Endodermal cell (in vitro differentiated cells): ENCODE data around the gene MYL3. TPM values are rescaled to one million over a fixed set of nuclear protein-coding genes. Genes with fewer than 3 reads are reported as not detected.

Source experiments
- DNase-seq: peaks from one replicate; pipeline ENCODE4 v3.0.0-alpha.2; 2017
- H3K27ac ChIP-seq: 2 replicates; pipeline ENCODE4 v1.5.1; 2013; ENCODE audit warnings: mild to moderate bottlenecking, low read depth, low read length, moderate library complexity
- H3K27me3 ChIP-seq: 2 replicates; pipeline ENCODE4 v1.6.1; 2013; ENCODE audit warnings: mild to moderate bottlenecking, low read length, moderate library complexity; ENCODE audit not compliant: insufficient read depth, control insufficient read depth, poor library complexity, severe bottlenecking
- H3K36me3 ChIP-seq: 2 replicates; pipeline ENCODE4 v1.7.0; 2013; ENCODE audit warnings: mild to moderate bottlenecking, low read length, moderate library complexity; ENCODE audit not compliant: control insufficient read depth, insufficient read depth
- H3K4me1 ChIP-seq: one replicate; pipeline ENCODE4 v1.7.0; 2013; ENCODE audit warnings: low read length; ENCODE audit not compliant: control insufficient read depth, insufficient read depth
- H3K4me3 ChIP-seq: 2 replicates; pipeline ENCODE4 v1.5.1; 2013; ENCODE audit warnings: mild to moderate bottlenecking, low read length, moderate library complexity
- H3K9ac ChIP-seq: 2 replicates; pipeline ENCODE4 v1.6.1; 2013; ENCODE audit warnings: mild to moderate bottlenecking, low read length, moderate library complexity; ENCODE audit not compliant: poor library complexity, severe bottlenecking; ENCODE audit errors: extremely low read depth
- H3K9me3 ChIP-seq: 2 replicates; pipeline ENCODE4 v1.6.1; 2013; ENCODE audit warnings: mild to moderate bottlenecking, low read length, moderate library complexity; ENCODE audit not compliant: control insufficient read depth
- H3K27ac Mint-ChIP-seq: 2 replicates; pipeline ENCODE4 v1.8.0; 2020; ENCODE audit warnings: mixed read lengths
- H3K27me3 Mint-ChIP-seq: 2 replicates; pipeline ENCODE4 v1.8.0; 2021; ENCODE audit warnings: mild to moderate bottlenecking, mixed read lengths; ENCODE audit not compliant: insufficient read depth
- H3K36me3 Mint-ChIP-seq: 2 replicates; pipeline ENCODE4 v1.8.0; 2020; ENCODE audit warnings: low read depth, mixed read lengths
- H3K4me1 Mint-ChIP-seq: 2 replicates; pipeline ENCODE4 v1.8.0; 2020; ENCODE audit warnings: mixed read lengths
- H3K4me3 Mint-ChIP-seq: 2 replicates; pipeline ENCODE4 v1.8.0; 2020; ENCODE audit warnings: mild to moderate bottlenecking, moderate library complexity, mixed read lengths
- H3K9me3 Mint-ChIP-seq: 2 replicates; pipeline ENCODE4 v1.8.0; 2020; ENCODE audit warnings: mild to moderate bottlenecking, mixed read lengths
- CTCF ChIP-seq: fragments of 200-600 bp; sonication (generic); conservative IDR thresholded peaks from 2 replicates; pipeline ENCODE4 v1.5.0; 2021; ENCODE audit warnings: antibody characterized with exemption, mild to moderate bottlenecking
- WGBS, 2 experiments: methylation state at CpG; one replicate each; pipeline versions ENCODE4 v1.1.5 to v1.1.7; 2013; ENCODE audit warnings: missing lambda C conversion rate in 2 of 2, mixed read lengths in 1 of 2; ENCODE audit not compliant: insufficient coverage in 1 of 2, insufficient read length in 1 of 2; 5-methylcytosine and 5-hydroxymethylcytosine counted together
- total RNA-seq, 2 donors: library from RNA; stranded (reverse); fragmentation: NEBNext Ultra II Directional in 1 of 2; extraction: Animal tissue kit (Norgen Biotek cat#: 25700) in 1 of 2; gene quantifications; 2 replicates in 1 of 2; 3 replicates in 1 of 2; pipeline ENCODE4 v1.2.1, GENCODE V29; 2021

The MYL3 gene
- total RNA-seq, 2 donors from 2014 or later = 1.6 to 2.3 TPM

DNA sequence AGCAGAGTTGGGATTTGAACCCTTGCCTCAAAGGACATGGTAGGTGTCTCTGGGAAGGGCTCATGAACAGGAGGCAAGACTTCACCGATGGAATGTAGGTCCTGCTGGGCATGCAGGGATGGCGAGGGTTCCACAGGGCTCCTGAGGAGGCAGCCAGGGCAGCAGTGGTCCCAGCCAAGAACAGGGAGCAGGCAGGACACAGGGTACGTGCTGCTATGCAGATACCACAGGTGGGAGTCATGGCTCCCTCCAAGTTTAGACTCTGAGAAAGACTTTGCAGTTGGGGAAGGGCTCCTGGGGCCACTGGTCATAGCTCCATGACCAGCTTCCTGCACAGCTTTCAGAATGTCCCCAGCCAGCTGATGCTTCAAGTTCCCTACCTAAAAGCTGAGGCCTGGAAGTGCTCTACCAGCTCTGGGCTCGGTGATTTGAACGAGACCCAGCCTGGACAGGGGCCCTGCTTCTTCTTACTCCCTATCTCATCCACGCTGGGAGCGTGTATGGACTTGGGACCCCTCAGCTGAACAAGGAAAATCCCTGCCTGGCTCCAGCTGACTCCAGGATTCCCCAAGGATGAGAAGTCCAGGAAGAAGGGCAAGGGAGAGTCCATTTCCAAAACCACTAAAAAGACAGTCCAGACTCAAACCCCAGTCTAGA, 747 bp downstream of the MYL3 start:
- H3K4me1 Mint-ChIP-seq = no peaks in the 10 kb centered on the region
- H3K4me3 Mint-ChIP-seq = no peak overlapping the region

GRCh38 chr3:46861605-46862368, 1.5 kb downstream of the MYL3 start:
- Histone ChIP-seq H3K4me1 (no peaks in the 10 kb centered on the region), H3K36me3 (no peaks in the 10 kb centered on the region), H3K27ac (no peak overlapping the region), H3K4me3 (no peak overlapping the region), H3K9me3 (no peaks in the 10 kb centered on the region), H3K27me3 (no peaks in the 10 kb centered on the region), H3K9ac (no peak overlapping the region)
- Mint-ChIP-seq H3K4me1 (no peaks in the 10 kb centered on the region), H3K36me3 (no peaks in the 10 kb centered on the region), H3K27ac (no peak overlapping the region), H3K4me3 (no peak overlapping the region), H3K27me3 (peaks cover 7% of the 10 kb centered on the region), H3K9me3 (no peaks in the 10 kb centered on the region)
- peak; percentile 40 for DNase-seq
- 91 to 92% methylated on average over 12 of the region's 12 CpGs for WGBS, 2 experiments
- TF ChIP-seq CTCF = no peak

More for the DNA sequence above, 747 bp downstream of the MYL3 start:
- H3K4me3 ChIP-seq = no peak overlapping the region
- Mint-ChIP-seq H3K9me3 (no peaks in the 10 kb centered on the region), H3K27me3 (peaks cover 7% of the 10 kb centered on the region), H3K36me3 (no peaks in the 10 kb centered on the region), H3K27ac (no peak overlapping the region)
- H3K27me3 ChIP-seq = no peaks in the 10 kb centered on the region
- H3K36me3 ChIP-seq = no peaks in the 10 kb centered on the region
- H3K4me1 ChIP-seq = no peaks in the 10 kb centered on the region
- DNase-seq = peak; percentile 41
- H3K9ac ChIP-seq = no peak overlapping the region
- no peak overlapping the region for H3K27ac ChIP-seq
- no peaks in the 10 kb centered on the region for H3K9me3 ChIP-seq
- WGBS, 2 experiments = 92 to 97% methylated on average over 5 to 7 of the region's 7 CpGs
- TF ChIP-seq CTCF = no peak

GRCh38 chr3:46860810-46861604, 2.2 kb downstream of the MYL3 start:
- 92 to 100% methylated on average over 3 to 10 of the region's 10 CpGs for WGBS, 2 experiments
- H3K27ac ChIP-seq = no peak overlapping the region
- H3K4me1 ChIP-seq = no peaks in the 10 kb centered on the region
- H3K36me3 ChIP-seq = no peaks in the 10 kb centered on the region
- no peak for TF ChIP-seq CTCF
- Mint-ChIP-seq H3K9me3 (no peaks in the 10 kb centered on the region), H3K4me3 (no peak overlapping the region), H3K36me3 (no peaks in the 10 kb centered on the region), H3K27ac (no peak overlapping the region), H3K27me3 (peaks cover 7% of the 10 kb centered on the region), H3K4me1 (no peaks in the 10 kb centered on the region)
- no peaks in the 10 kb centered on the region for H3K27me3 ChIP-seq
- no peaks in the 10 kb centered on the region for H3K9me3 ChIP-seq
- no peak overlapping the region for H3K9ac ChIP-seq
- DNase-seq = peak; percentile 29
- no peak overlapping the region for H3K4me3 ChIP-seq
